HepG2 (cell line): ENCODE data around the gene ZNF628. TPM values are rescaled to one million over a fixed set of nuclear protein-coding genes. Genes with fewer than 3 reads are reported as not detected.

Experiments
- FOXA3 ChIP-seq: IDR thresholded peaks from 2 replicates; pipeline ENCODE4 v1.6.1; 2016; ENCODE audit warnings: missing genetic modification reagents, missing compliant biosample characterization
- MIXL1 ChIP-seq: IDR thresholded peaks from 2 replicates; pipeline ENCODE4 v1.6.1; 2016
- NRL ChIP-seq: sonication (generic); formaldehyde crosslinking; IDR thresholded peaks from 2 replicates; pipeline ENCODE4 v1.5.0; 2020; ENCODE audit warnings: missing genetic modification reagents, mild to moderate bottlenecking, moderate library complexity, borderline replicate concordance
- RORA ChIP-seq: sonication (generic); formaldehyde crosslinking; IDR thresholded peaks from 2 replicates; pipeline ENCODE4 v1.5.0; 2020; ENCODE audit warnings: mild to moderate bottlenecking, missing genetic modification reagents, moderate library complexity
- SMARCC2 ChIP-seq: fragments of 450-650 bp; IDR thresholded peaks from 2 replicates; pipeline ENCODE4 v1.6.1; 2017; ENCODE audit warnings: antibody characterized with exemption, mild to moderate bottlenecking
- SMC3 ChIP-seq: IDR thresholded peaks from 2 replicates; pipeline ENCODE4 v1.6.1; 2011; ENCODE audit warnings: low read length, improper control_type of control experiment
- SP5 ChIP-seq: IDR thresholded peaks from 2 replicates; pipeline ENCODE4 v1.6.1; 2016; ENCODE audit warnings: low read depth, borderline replicate concordance
- TBX2 ChIP-seq: sonication (generic); formaldehyde crosslinking; IDR thresholded peaks from 2 replicates; pipeline ENCODE4 v1.5.0; 2020; ENCODE audit warnings: missing genetic modification reagents, mild to moderate bottlenecking, borderline replicate concordance
- TCF12 ChIP-seq, 2 experiments: fragments of 450-650 bp in 1 of 2; sonication (generic) in 1 of 2; formaldehyde crosslinking in 1 of 2; IDR thresholded peaks; 2 replicates each; pipeline versions ENCODE4 v1.6.1 to v1.8.0; 2017 to 2022; ENCODE audit warnings: antibody characterized with exemption in 1 of 2, mild to moderate bottlenecking in 1 of 2, missing genetic modification reagents in 1 of 2, moderate library complexity in 1 of 2
- TMF1 ChIP-seq: sonication (generic); formaldehyde crosslinking; IDR thresholded peaks from 2 replicates; pipeline ENCODE4 v1.8.1; 2022; ENCODE audit warnings: low read depth, missing genetic modification reagents
- ZMYM4 ChIP-seq: sonication (generic); formaldehyde crosslinking; IDR thresholded peaks from 2 replicates; pipeline ENCODE4 v1.8.1; 2023; ENCODE audit warnings: mild to moderate bottlenecking, missing genetic modification reagents
- ZNF333 ChIP-seq: sonication (generic); formaldehyde crosslinking; IDR thresholded peaks from 2 replicates; pipeline ENCODE4 v1.4.0; 2020; ENCODE audit warnings: mild to moderate bottlenecking, missing genetic modification reagents, borderline replicate concordance
- ZNF512 ChIP-seq: sonication (generic); formaldehyde crosslinking; IDR thresholded peaks from 2 replicates; pipeline ENCODE4 v1.4.0; 2020; ENCODE audit warnings: mild to moderate bottlenecking, missing genetic modification reagents
- ZNF670 ChIP-seq: sonication (generic); formaldehyde crosslinking; IDR thresholded peaks from 2 replicates; pipeline ENCODE4 v1.8.0; 2022; ENCODE audit warnings: mild to moderate bottlenecking, missing genetic modification reagents, borderline replicate concordance
- ZNF687 ChIP-seq: sonication (generic); formaldehyde crosslinking; IDR thresholded peaks from 2 replicates; pipeline ENCODE4 v1.5.1; 2020; ENCODE audit warnings: mild to moderate bottlenecking, missing genetic modification reagents, moderate library complexity
- ZSCAN30 ChIP-seq: sonication (generic); formaldehyde crosslinking; IDR thresholded peaks from 2 replicates; pipeline ENCODE4 v1.5.0; 2020; ENCODE audit warnings: mild to moderate bottlenecking, missing genetic modification reagents
- polyA plus RNA-seq, 8 experiments: library from polyadenylated mRNA; depleted of rRNA in 3 of 8; stranded (reverse) in 7 of 8; unstranded in 1 of 8; fragments of >200 nt; fragmentation: Illumina TruSeq in 4 of 8; extraction: Trizol in 4 of 8; gene quantifications; 2 replicates each; pipeline versions ENCODE4 v1.2.1 to v1.2.3, GENCODE V29; 2011 to 2016; ENCODE audit warnings: low read depth in 4 of 8, missing spikeins in 1 of 8, mixed read lengths in 1 of 8; ENCODE audit not compliant: insufficient read depth in 1 of 8
- total RNA-seq, 5 experiments: library from RNA; depleted of rRNA; stranded (reverse); fragments of >200 nt; fragmentation: Illumina TruSeq; extraction: Trizol; gene quantifications; 2 replicates each; pipeline ENCODE4 v1.2.3, GENCODE V29; 2016; ENCODE audit warnings: low read depth in 1 of 5

The ZNF628 gene
- total and polyA plus RNA-seq, 2 of the 13 experiments (the other 11 are each of a cell fraction or from before 2014, with no cell fraction given), result 0.54 to 1.2 TPM

DNA sequence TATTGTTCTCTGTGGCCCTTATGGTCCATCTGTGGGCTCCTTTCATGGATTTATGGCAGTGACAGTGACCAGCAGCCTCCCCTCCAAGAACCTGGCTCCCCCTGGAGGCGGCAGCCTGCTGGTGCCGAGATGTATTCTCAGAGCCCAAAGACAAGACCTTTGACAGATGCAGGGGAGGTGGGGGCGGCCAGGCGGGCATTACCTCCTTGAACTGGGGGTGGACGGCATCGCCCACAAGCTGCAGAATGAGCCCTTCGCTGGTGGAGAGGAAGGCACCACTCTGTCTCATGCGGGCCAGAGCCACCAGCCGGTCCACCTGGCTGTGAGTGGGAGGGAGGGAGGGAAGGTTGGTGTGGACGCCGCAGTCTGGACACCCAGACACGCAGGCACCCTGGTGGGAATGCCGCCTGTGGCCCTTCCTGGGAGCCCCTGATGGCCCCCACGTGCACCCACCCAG lies 21.6 kb upstream of the ZNF628 start (continued):
- peak; percentile 39 for TF ChIP-seq SMC3
- no peak for TF ChIP-seq ZNF333 (CRISPR knock-in tag)
- TF ChIP-seq ZNF687 (CRISPR knock-in tag), result peak; percentile 14; the same call in 1 of the 2 replicates
- no peak for TF ChIP-seq SP5 (CRISPR knock-in tag)
- no peak for TF ChIP-seq ZSCAN30
- no peak for TF ChIP-seq RORA (CRISPR knock-in tag)
- TF ChIP-seq NRL, result no peak
- no peak for TF ChIP-seq TCF12 (IDR thresholded peaks at IDR 0.05)
- no peak for TF ChIP-seq TCF12 (CRISPR knock-in tag; IDR thresholded peaks at IDR 0.05)
- no peak for TF ChIP-seq ZNF670
- no peak for TF ChIP-seq TBX2 (CRISPR knock-in tag)
- no peak for TF ChIP-seq TMF1 (CRISPR knock-in tag)
- TF ChIP-seq MIXL1 (CRISPR knock-in tag), result no peak
- TF ChIP-seq FOXA3 (CRISPR knock-in tag), result no peak
- no peak for TF ChIP-seq ZMYM4 (CRISPR knock-in tag)
- TF ChIP-seq SMARCC2, result no peak
- TF ChIP-seq ZNF512 (CRISPR knock-in tag), result no peak
